ENCODE data around the gene KEAP1.
"Not testable (repeated sequence)": the region's sequence is repeated elsewhere in the genome, so short reads cannot be mapped to it uniquely, and the experiment has no call there.

The KEAP1 gene

DNA sequence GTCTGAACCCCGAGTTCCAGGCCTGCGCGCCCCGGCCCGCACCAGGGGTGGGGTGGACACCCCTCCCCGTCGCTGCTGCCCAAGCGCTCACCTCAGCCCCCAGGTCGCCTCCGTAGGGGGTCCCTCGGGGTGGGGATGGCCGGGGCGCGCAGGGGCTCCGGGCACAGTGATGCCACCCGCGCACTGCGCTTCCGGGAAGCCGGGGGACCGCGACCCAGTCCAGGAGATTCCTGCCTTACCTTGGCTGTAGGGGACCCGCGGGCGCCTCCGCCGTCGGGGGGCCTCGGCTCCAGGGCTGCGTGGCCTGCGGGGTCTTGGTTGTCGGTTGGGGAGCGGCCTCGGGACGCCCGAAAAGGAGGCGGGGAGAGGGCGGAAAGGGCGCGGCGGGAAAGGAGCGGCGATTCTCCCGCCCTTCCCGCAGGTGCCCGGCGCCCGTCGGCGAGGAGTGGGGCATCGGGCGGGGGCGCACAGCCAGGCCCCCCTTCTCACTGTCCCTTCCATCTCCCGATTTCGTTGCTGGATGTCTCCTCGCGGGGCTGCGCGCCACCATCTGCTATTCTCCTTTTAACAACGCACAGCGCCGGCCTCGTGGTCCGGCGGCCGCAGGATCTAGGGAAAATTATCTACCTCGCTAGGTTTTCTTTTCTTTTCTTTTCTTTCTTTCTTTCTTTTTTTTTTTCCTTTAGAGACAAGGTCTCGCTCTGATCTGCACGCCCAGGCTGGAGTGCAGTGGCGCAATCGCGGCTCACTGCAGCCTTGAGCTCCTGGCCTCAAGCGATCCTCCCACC lies at the start of gene KEAP1:
Gene KEAP1, minus strand, starts transcription at position 355 of the 788 bp plus-strand sequence. CDS start 3,323 bp downstream, outside the sequence.
- peak in 1 of 2 experiments; percentile 62 for DNase-seq

DNA sequence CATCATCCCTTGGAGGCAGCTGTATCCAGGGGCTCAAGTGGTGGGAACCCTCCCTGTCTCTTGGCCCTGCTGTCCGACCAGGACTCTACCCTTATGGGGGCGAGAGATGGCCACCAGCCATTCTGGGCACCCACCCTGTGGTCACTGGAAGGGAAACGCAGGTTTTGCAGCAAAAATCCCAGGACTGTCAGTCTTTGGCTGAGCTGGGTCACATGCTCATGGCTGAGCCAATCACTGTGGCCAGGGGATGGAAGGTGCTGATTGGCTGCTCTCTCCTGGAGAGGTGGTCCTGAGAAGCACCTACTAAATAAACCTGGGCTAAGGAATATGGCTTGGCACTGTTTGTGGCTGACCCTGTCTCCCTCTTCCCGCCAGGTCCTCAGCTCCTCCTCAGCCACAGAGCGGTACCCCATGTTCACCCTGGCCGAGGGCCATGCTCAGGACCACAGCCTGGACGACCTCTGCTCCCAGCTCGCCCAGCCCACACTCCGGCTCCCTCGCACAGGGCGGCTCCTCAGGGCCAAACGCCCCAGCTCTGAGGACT lies 49.4 kb upstream of the KEAP1 start:
- peak in 1 of 2 experiments; percentile 31 for DNase-seq

DNA sequence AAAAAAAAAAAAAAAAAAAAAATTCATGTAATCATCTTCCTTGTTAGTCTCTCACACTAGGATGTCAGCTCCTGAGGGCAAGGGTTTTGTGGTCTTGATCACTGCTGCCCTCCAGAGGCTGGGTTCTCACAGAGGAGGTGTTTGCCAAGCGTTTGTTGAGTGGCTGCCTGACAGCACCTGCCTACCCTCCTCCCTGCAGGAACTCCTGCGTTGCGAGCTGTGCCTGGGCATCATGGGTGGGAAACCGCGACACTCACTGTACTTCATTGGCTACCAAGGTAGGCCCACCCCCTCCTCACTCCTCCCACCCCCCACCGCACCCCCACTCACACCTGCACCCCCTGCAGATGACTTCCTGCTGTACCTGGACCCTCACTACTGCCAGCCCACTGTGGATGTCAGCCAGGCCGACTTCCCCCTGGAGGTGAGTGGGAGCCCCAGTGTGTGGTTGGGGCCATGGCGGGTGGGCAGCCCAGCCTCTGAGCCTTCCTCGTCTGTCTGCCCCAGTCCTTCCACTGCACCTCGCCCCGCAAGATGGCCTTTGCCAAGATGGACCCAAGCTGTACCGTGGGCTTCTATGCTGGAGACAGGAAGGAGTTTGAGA lies 48.6 kb upstream of the KEAP1 start:
- DNase-seq = no peak

DNA sequence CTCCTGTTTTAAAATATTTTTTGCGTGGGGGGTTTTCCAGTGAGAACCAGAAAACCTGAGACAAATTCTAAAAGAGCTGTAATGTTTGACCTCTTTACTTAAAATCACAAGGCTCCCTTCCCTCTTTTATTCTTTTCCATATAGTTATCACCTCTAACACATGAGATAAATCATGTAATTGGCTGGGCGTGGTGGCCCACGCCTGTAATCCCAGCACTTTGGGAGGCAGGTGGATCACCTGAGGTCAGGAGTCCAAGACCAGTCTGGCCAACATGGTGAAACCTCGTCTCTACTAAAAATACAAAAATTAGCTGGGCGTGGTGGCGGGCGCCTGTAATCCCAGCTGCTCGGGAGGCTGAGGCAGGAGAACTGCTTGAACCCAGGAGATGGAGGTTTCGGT lies 47.9 kb upstream of the KEAP1 start:
- DNase-seq = not testable (repeated sequence)

DNA sequence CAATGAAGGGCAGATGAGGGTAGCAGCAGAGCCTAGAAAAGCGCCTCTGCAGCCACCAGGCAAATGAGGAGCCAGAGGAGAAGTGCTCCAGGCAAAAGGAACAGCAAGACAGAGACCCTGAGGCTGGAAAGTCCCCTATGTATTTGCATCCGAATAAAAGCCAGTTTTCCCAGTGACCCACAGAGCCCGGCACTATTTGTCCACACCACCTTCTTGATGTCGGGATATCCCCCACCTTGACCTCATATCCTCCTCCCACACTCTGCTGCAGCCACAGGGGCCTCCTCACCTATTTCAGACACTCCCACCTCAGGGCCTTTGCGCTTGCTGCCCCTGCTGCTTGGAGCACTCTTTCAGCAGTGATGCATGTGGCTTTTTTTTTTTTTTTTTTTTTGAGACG lies 47.2 kb upstream of the KEAP1 start:
- DNase-seq = no peak

DNA sequence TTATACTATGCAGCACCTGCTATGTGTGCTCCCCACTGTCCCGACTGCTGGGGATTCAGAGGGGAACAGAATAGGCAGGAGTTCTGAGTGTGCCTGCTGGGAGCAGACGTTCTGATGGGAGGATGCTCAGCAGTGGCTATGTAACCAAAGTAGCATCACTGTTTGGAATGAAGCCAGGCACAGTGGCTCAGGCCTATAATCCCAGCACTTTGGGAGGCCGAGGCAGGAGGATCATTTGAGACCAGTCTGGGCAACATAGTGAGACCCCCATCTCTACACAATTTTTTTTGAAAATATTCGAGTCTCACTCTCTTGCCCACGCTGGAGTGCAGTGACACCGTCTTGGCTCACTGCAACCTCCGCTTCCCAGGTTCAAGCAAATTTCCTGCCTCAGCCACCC lies 46.6 kb upstream of the KEAP1 start:
- DNase-seq = no peak

DNA sequence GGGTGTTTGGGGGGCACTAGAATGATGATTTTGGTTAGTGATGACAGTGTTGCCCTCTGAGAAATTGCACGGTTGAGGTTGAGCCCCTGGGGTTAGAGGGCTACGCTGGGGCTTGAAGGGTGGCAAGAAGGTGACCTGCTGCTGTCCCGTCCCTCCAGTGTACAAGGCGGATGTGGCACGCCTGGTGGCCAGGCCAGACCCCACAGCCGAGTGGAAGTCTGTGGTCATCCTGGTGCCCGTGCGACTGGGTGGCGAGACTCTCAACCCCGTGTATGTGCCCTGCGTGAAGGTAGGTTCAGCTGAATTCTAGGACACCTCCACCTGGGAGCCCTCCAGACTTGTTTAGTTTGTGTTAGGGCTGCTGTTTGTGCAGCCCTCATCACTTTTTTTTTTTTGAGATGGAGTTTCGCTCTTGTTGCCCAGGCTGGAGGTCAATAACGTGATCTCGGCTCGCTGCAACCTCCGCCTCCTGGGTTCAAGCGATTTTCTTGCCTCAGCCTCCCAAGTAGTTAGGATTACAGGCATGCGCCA lies 45.7 kb upstream of the KEAP1 start:
- no peak for DNase-seq

DNA sequence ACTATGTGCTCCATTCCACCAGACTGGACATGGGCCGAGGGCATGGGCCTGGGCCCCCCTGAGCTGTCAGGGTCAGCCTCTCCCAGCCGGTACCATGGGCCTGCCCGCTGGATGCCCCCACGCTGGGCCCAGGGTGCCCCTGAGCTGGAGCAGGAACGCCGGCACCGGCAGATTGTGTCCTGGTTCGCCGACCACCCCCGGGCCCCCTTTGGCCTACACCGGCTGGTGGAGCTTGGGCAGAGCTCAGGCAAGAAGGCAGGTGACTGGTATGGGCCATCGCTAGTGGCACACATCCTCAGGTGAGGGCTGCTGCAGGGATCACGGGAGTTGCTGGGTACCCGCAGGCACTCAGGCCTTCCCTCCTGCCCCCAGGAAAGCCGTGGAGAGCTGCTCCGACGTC lies 43.7 kb upstream of the KEAP1 start:
- no peak for DNase-seq

DNA sequence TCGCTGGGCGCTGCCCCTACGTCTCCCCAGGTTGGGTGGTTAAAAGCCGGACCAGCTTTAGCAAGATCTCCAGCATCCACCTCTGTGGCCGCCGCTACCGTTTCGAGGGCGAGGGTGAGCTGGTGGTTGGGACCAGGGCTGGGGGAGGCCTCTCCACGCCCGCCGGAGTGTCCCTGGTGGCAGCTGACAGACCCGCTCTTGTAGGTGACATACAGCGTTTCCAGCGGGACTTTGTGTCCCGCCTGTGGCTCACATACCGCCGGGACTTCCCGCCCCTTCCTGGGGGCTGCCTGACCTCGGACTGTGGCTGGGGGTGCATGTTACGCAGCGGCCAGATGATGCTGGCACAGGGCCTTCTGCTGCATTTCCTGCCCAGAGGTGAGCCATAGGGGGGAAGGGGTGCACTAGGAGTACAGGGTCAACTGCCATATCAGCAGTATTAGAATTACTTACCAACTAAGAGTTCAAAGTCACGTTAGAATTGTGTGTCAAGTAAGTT lies 41.6 kb upstream of the KEAP1 start:
- no peak for DNase-seq

DNA sequence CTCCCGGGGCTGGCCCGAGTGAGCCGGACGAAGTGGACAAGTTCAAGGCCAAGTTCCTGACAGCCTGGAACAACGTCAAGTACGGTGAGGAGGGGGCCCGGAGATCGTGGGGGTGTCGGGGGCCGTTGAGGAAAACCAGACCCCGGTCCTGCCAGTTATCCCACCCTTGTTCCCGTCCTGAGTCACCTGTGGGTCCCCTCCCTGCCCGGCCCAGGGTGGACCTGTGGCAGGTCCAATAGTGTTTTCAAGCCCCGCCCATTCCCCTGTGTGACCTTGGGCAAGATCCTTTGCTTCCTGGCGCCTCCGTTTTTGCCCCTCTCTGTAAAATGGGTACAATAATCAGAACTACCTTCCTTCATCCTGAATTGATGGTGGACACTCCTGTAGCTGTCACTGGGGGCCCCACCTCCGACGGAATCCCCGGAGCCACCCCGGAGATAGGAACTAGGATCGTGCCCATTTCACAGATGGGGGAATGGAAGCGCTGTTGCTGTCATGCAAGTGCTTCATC lies 41.1 kb upstream of the KEAP1 start:
- DNase-seq = peak in 1 of 2 experiments; percentile 4

DNA sequence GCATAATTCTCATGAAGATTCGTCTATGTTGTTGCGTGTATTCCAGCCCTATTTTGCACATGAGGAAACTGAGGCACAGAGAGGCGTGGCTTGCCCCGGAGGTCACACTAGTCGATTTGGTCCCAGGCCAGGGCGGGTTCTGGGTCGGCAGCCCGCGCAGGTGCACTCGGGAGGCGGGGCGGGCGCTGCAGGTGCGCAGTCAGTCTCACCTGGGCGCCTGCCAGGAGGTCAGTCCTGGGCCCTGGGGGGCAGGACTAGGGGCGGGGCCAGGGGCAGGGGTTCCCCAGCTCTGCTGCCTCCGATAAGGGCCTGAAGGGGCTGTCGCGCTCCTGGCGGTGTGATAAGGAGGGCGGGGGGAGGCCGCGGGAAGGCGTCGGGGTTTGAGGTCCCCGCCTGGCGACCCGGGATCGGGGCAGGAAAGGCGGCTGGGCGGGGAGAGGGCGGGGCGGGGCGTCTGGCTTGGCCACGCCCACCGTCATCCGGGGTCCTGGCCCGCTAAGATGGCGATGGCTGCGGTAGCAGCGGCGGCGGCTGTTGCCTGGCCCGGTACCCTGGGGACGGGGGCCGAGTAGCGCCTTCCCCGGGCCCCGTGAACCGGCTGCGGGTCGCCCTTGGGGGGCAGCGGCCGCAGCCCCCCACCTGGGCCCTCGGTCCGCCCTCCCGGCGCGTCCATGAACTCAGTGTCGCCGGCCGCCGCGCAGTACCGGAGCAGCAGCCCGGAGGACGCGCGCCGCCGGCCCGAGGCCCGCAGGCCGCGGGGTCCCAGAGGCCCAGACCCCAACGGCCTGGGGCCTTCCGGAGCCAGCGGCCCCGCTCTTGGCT lies 40.5 kb upstream of the KEAP1 start, which contains the start of gene ATG4D:
Gene ATG4D, plus strand, starts transcription at position 485 of the 822 bp plus-strand sequence. Its CDS starts 187 bp downstream, at position 672.
- DNase-seq = peak; percentile 85 to 89

DNA sequence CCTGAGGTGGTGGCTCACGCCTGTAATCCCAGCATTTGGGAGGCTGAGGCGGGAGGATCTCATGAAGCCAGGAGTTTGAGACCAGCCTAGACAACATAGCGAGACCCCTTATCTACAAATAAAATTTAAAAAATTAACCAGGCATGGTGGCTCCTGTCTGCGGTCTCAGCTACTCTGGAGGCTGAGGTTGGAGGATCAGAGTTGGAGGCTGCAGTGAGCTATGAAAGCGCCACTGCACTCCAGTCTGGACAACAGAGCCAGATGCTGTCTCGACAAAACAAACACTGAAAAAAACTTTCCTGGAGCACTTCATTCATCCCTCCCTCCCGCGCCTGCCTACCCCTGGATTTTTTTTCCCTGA lies 39.9 kb upstream of the KEAP1 start:
- DNase-seq = no peak

DNA sequence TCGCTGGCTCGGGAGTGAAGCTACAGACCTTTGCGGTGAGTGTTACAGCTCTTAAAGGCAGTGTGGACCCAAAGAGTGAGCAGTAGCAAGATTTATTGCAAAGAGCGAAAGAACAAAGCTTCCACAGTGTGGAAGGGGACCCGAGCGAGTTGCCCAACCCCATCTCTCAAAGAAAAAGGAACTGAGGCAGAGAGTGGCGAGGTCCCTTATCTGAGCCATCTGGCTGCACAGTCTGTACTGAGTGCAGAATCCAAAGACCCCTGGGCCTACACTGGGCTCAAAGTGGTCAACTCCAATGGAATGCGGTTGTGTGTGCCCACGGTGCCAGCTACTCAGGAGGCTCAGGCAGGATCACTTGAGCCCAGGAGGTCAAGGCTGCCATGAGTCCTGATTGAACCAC lies 35.9 kb upstream of the KEAP1 start:
- DNase-seq = not testable (repeated sequence)

DNA sequence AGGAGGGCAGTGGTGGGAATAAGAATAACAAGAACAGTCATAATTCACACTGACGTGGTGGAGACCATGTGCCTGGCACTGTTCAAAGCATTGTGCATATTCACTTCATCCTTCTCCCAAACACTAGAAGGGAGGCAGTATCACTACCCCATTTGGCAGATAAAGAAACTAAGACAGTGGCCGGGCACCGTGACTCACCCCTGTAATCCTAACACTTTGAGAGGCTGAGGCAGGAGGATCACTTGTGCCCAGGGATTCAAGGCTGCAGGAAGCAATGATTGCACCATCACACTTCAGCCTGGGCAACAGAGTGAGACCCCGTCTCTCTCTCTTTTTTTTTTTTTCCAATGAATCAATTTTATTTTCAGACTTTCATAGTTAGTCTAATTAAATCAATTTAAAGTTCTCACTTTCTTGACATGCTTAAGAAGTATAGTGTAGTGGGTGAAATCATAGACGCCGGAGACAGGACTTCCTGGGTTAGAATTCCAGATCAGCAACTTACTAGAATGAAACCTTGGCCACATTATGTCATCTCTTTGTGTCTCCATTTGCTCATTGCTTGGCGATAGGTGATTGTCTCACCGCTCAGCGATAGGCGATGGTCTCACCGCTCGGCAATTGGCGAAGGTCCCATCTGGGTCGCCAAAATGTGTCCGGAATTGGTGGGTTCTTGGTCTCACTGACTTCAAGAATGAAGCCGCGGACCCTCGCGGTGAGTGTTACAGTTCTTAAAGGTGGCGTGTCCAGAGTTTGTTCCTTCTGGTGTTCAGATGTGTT lies 35.2 kb upstream of the KEAP1 start:
- DNase-seq = no peak

DNA sequence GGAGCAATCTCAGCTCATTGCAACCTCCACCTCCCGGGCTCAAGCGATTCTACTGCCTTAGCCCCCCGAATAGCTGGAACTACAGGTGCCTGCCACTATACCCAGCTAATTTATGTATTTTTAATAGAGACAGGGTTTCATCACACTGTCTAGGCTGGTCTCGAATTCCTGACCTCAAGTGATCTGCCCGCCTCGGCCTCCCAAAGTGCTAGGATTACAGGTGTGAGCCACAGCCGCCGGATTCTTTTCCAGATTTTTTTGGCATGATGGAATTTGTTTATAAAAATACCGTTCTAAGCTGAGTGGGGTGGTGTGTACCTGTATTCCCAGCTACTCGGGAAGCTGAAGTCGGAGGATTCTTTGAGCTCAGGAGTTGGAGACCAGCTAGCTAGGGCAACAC lies 34.5 kb upstream of the KEAP1 start:
- DNase-seq = no peak

DNA sequence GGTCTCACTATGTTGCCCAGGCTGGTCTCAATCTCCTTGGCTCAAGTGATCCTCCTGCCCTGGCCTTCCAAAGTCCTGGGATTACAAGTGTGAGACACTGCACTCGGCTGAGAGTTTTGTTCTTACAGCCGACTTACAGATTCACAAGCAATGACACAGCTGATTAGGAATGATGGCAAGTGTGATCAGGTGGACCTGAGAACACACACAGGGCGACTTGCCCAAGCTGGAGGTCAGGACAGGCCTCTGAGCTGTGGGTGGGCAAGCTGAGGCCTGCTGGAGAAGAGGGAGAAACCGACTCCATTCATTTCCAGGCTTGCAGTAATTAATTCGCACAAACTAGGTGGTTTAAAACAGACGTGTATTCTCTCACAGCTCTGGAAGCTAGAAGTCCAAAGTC lies 32.5 kb upstream of the KEAP1 start:
- no peak for DNase-seq

DNA sequence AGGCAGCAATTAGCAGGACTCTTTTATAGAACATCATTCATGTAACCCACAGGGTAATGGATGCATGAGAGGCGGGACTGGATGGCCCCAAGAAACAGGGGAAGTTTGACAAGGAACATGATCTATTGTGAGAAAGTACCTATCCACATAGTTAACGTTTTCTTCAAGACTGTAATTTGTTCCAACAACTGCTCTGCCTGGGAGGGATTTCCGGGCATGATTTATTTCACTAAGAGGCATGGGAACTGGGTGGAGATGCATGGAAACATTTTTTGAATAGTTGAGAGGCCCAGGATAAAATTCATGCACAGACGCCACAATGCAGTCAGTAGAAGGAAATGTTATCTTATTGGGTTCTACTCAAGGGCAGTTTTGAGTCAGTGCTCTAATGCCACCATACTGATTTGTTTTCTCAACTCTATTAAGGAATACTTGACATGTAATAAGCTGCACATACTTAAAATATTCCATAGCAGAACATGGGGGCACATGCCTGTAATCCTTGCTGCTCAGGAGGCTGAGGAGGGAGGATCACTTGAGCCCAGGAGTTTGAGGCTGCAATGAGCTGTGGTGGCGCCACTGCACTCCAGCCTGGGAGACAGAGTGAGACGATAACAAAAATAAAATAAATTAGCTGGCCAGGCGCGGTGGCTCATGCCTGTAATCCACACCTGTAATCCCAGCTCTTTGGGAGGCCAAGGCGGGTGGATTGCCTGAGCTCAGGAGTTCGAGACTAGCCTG lies 30.7 kb upstream of the KEAP1 start:
- DNase-seq = no peak

DNA sequence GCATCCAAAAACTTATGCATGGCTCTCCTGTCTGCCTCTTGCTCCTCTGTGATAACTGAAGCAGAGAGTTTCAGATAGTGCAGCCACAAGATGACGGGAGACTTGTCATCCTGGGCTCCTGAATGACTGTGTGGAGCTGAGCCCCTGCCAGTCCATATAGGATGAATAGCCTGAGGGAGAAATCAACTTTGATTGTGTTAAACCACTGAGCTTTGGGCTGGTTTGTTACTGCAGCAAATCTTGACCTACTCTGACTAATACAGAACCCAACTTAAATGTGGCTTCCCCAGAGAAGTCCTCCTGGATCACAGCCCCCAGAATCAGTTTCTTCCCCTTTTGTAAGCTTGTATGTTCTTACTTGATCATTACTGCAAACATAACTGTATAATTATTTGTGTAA lies 29.3 kb upstream of the KEAP1 start:
- no peak for DNase-seq

DNA sequence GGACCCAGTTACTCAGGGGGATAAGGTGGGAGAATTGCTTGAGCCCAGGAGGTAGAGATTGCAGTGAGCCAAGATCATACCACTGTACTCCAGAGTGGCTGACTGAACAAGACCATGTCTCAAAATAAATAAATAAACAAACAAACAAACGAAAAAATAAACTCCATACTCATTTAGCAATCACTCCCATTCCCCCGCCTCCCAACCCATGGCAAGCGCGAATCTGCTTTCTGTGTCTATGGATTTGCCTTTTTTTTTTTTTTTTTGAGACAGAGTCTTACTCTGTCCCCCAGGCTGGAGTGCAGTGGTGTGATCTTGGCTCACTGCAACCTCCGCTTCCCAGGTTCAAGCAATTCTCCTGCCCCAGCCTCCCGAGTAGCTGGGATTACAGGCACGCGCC lies 23.7 kb upstream of the KEAP1 start:
- not testable (repeated sequence) for DNase-seq

DNA sequence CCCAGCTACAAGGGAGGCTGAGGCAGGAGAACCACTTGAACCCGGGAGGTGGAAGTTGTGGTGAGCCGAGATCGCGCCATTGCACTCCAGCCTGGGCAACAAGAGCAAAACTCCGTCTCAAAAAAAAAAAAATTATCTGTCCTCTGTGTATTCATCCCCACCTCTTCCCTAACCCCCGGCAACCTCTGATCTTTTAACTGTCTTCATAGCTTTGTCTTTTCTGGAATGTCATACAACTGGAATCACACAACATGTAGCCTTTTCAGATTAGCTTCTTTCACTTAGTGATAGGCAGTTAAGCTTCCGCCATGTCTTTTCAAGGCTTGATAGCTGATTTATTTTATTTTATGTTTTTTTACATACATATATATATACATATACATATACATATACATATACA lies 22.5 kb upstream of the KEAP1 start:
- DNase-seq = no peak

DNA sequence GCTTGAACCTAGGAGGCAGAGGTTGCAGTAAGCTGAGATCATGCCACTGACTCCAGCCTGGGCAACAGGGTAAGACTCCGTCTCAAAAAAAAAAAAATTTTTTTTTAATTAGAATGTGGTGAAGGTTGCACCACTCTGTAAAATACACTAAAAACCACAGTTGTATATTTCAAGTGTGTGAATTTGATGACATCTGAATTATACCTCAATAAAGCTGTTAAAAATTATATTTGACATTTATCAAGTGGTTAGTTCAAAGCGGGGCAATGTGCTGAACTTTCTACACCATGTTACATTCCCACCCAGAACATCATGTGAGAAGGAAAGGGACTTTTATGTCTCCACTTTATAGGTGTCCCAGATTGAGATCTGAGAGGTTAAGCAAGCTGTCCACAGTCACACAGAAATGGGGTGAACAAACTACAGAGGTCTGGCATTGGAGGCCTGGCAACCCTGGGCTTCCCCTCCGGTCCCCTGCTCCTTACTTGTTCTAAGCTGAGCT lies 20.0 kb upstream of the KEAP1 start:
- DNase-seq = no peak

All from NCI-H2081 (cell line).